Right lobe of liver (tissue), 4 donors: Measurements from ENCODE around the gene ST6GALNAC1.

Experiments used
- POLR2A ChIP-seq: fragments of 450-650 bp; IDR thresholded peaks from one replicate; pipeline ENCODE4 v1.6.1; 2017; ENCODE audit warnings: antibody characterized with exemption, mild to moderate bottlenecking
- TF ChIP-seq, protein P1 (sequence below), 4 donors: fragments of 200-600 bp in 3 of 4; fragments of 450-650 bp in 1 of 4; IDR thresholded peaks; one replicate each; pipeline versions ENCODE4 v1.5.1 to v1.8.0; 2016 to 2022; ENCODE audit warnings: antibody characterized with exemption in 4 of 4, mild to moderate bottlenecking in 2 of 4
- donor health status: DM: no; HTN: no; CAD: no.
- donor health status: DM: no; HTN: no; CAD: no.
- donor health status: DM: no; HTN: yes; CAD: no.

DNA sequence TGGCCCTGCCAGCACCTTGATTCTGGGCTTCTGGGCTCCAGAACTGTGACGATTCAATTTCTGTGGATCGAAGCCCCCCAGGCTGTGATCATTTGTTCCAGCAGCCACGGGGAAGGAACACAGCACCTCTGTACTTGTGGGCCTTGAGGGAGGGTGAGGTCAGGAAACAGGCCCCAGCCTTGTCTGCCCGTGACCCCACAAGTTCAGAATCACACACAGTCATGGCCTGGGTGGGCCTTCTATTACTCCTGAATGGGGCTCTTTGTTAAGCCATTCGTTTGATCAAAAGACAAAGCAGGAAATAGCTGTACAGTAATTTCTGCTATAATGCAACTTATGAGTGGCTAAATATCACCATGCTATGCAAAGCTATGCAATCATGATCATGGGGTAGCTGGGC is 68.0 kb downstream of the ST6GALNAC1 start:
- TF ChIP-seq, protein P1, sequence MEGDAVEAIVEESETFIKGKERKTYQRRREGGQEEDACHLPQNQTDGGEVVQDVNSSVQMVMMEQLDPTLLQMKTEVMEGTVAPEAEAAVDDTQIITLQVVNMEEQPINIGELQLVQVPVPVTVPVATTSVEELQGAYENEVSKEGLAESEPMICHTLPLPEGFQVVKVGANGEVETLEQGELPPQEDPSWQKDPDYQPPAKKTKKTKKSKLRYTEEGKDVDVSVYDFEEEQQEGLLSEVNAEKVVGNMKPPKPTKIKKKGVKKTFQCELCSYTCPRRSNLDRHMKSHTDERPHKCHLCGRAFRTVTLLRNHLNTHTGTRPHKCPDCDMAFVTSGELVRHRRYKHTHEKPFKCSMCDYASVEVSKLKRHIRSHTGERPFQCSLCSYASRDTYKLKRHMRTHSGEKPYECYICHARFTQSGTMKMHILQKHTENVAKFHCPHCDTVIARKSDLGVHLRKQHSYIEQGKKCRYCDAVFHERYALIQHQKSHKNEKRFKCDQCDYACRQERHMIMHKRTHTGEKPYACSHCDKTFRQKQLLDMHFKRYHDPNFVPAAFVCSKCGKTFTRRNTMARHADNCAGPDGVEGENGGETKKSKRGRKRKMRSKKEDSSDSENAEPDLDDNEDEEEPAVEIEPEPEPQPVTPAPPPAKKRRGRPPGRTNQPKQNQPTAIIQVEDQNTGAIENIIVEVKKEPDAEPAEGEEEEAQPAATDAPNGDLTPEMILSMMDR (IDR thresholded peaks at IDR 0.05), result no peak
- no peak for TF ChIP-seq POLR2A
